Astrocyte (in vitro differentiated cells and primary cell): ENCODE measurements around the gene EEA1.

Source experiments
- EZH2 ChIP-seq: IDR thresholded peaks from 2 replicates; pipeline ENCODE4 v1.6.1; 2012; ENCODE audit warnings: mild to moderate bottlenecking, low read length, inconsistent platforms; ENCODE audit not compliant: insufficient read depth
- TF ChIP-seq, protein P1 (sequence below): IDR thresholded peaks from 2 replicates; pipeline ENCODE4 v1.5.1; 2011; ENCODE audit warnings: low read depth, mild to moderate bottlenecking, inconsistent platforms, low read length, moderate library complexity; ENCODE audit not compliant: insufficient read depth

DNA sequence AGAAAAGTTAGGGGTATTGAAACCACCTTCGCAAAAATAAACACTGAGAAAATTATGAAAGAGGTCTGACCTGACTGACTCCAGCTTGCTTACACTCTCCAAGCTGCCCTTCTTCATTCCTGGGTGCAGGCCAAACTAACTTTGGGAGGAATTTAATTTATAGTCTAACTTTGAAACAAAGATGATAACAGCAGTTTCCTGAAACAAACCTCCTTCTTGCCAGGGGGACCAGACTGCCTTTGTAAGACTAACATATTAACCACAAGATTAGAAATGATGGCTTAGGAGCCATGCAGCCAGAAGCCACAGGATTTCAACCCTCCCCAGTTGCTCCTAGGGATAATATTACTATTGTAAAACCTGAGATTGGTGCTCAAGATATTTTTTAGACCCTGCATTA, 13.8 kb upstream of the EEA1 start:
- TF ChIP-seq, protein P1, sequence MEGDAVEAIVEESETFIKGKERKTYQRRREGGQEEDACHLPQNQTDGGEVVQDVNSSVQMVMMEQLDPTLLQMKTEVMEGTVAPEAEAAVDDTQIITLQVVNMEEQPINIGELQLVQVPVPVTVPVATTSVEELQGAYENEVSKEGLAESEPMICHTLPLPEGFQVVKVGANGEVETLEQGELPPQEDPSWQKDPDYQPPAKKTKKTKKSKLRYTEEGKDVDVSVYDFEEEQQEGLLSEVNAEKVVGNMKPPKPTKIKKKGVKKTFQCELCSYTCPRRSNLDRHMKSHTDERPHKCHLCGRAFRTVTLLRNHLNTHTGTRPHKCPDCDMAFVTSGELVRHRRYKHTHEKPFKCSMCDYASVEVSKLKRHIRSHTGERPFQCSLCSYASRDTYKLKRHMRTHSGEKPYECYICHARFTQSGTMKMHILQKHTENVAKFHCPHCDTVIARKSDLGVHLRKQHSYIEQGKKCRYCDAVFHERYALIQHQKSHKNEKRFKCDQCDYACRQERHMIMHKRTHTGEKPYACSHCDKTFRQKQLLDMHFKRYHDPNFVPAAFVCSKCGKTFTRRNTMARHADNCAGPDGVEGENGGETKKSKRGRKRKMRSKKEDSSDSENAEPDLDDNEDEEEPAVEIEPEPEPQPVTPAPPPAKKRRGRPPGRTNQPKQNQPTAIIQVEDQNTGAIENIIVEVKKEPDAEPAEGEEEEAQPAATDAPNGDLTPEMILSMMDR, result no peak
- TF ChIP-seq EZH2, result no peak
